HL-60 (cell line): ENCODE measurements around the gene CFAP58.

Source experiments
- GABPA ChIP-seq: IDR thresholded peaks from 2 replicates; pipeline ENCODE4 v1.6.1; 2012; ENCODE audit warnings: low read depth
- POLR2AphosphoS5 ChIP-seq: IDR thresholded peaks from 2 replicates; pipeline ENCODE4 v1.6.1; 2012; ENCODE audit warnings: low read depth
- SPI1 ChIP-seq: IDR thresholded peaks from 2 replicates; pipeline ENCODE4 v1.6.1; 2012; ENCODE audit warnings: low read depth, mild to moderate bottlenecking, borderline replicate concordance
- TF ChIP-seq, protein P1 (sequence below): IDR thresholded peaks from one replicate; pipeline ENCODE4 v1.5.1; 2011; ENCODE audit warnings: low read length, control low read depth, inconsistent platforms; ENCODE audit not compliant: insufficient read depth
- TF ChIP-seq, protein P2 (sequence below): IDR thresholded peaks from 2 replicates; pipeline ENCODE4 v1.6.1; 2012; ENCODE audit warnings: low read depth; ENCODE audit not compliant: insufficient replicate concordance

DNA sequence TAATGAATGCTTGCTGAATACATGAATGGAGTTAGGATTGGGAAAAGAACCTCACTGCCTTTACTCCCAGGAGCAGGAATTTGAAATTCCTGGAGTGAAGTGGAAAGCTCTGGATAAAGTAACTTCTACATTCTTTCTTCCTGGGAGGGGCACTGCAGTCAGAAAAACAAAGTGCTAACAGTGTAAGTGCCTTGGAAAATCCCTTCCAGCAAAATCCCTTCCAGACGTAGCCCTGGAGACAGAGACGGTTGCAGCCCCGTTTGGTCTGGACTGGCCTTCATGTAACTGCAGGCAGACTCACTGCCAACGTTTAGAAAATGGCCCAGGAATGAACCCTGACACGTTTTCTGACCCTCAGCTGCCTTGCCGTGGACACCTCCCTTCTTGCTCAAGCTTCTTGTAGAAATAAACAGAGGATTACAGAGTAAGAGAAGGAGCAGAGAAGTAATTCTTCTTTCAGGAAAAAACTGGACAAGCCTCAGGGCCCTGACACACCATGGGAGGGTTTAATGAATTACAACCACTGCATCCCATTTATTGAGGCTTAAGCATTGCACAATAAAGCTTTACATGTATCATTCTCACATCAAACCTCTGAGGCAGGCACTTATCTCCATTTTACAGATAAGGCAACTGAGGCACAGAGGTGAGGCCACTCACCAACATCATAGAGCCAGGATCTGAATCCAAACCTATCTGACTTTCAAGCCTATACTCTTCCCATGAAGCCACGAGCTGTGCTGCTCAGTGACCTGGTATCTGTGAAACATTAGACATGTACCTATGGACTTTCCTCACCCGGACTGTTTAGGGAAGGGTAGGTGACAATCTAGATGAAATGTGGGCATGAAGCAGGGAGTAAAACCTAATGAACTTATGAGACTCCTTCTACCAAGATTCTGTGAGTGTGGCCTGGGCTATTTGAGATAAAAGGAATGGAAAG lies 23.2 kb upstream of the CFAP58 start:
- TF ChIP-seq, protein P1, sequence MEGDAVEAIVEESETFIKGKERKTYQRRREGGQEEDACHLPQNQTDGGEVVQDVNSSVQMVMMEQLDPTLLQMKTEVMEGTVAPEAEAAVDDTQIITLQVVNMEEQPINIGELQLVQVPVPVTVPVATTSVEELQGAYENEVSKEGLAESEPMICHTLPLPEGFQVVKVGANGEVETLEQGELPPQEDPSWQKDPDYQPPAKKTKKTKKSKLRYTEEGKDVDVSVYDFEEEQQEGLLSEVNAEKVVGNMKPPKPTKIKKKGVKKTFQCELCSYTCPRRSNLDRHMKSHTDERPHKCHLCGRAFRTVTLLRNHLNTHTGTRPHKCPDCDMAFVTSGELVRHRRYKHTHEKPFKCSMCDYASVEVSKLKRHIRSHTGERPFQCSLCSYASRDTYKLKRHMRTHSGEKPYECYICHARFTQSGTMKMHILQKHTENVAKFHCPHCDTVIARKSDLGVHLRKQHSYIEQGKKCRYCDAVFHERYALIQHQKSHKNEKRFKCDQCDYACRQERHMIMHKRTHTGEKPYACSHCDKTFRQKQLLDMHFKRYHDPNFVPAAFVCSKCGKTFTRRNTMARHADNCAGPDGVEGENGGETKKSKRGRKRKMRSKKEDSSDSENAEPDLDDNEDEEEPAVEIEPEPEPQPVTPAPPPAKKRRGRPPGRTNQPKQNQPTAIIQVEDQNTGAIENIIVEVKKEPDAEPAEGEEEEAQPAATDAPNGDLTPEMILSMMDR: no peak
- TF ChIP-seq POLR2AphosphoS5 (no peak), SPI1 (no peak), GABPA (no peak)
- TF ChIP-seq, protein P2, sequence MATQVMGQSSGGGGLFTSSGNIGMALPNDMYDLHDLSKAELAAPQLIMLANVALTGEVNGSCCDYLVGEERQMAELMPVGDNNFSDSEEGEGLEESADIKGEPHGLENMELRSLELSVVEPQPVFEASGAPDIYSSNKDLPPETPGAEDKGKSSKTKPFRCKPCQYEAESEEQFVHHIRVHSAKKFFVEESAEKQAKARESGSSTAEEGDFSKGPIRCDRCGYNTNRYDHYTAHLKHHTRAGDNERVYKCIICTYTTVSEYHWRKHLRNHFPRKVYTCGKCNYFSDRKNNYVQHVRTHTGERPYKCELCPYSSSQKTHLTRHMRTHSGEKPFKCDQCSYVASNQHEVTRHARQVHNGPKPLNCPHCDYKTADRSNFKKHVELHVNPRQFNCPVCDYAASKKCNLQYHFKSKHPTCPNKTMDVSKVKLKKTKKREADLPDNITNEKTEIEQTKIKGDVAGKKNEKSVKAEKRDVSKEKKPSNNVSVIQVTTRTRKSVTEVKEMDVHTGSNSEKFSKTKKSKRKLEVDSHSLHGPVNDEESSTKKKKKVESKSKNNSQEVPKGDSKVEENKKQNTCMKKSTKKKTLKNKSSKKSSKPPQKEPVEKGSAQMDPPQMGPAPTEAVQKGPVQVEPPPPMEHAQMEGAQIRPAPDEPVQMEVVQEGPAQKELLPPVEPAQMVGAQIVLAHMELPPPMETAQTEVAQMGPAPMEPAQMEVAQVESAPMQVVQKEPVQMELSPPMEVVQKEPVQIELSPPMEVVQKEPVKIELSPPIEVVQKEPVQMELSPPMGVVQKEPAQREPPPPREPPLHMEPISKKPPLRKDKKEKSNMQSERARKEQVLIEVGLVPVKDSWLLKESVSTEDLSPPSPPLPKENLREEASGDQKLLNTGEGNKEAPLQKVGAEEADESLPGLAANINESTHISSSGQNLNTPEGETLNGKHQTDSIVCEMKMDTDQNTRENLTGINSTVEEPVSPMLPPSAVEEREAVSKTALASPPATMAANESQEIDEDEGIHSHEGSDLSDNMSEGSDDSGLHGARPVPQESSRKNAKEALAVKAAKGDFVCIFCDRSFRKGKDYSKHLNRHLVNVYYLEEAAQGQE: no peak
